Measurements from ENCODE around the gene CNTNAP2. TPM values are rescaled to one million over a fixed set of nuclear protein-coding genes. Genes with fewer than 3 reads are reported as not detected.

Gene CNTNAP2
- polyA plus RNA-seq, 1 donor = 6.1 TPM

DNA sequence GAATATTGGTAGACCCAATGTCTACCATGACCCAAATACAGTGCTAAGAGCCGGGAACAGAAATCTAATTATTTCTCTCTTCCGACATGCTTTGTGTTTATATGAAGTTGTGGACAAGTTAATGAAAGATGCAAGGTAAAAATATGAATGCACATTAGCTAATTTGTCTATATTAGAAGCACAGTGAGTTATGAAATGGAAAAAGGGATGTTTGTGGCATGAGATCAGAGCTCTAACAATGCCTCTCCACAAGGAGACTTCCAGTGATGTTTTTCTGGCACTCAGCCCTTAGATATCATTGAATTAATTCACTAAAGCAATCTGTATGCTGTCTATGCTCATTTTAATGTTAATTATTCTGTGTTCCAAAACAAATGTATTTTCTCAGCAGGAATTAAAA lies 897.2 kb downstream of the CNTNAP2 start:
- no peak for DNase-seq (ENCODE audit: low read depth)

DNA sequence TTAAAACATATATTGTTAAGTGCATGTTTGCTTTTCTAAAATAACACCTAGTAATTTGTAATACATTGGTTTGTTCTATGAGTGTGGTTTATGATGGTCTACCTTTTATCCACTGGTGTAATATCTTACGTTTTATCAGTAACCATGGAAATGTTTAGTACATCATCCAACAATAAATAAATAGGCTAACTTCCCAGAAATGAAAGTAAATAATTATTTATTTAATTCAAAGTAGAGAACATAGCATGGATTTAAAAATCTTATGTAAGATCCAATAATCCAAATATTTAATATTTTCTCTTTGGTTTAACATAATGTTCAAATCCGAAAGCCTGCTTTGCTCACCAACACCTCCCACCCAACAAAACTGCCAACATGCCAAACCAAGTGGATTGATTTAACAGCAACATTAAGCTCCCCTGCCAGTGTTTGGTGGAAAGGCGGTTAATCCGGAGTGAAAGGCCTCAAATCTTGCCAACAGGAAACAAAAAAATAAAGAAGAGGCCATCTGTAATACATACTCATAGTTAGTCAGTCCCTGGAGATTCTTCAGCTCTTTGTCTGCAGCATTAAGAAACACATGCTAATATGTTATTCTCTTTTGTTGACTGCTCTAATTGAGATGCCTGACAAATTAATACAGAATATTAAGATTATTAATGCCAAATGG lies 897.8 kb downstream of the CNTNAP2 start:
- no peak for DNase-seq (ENCODE audit: low read depth)

DNA sequence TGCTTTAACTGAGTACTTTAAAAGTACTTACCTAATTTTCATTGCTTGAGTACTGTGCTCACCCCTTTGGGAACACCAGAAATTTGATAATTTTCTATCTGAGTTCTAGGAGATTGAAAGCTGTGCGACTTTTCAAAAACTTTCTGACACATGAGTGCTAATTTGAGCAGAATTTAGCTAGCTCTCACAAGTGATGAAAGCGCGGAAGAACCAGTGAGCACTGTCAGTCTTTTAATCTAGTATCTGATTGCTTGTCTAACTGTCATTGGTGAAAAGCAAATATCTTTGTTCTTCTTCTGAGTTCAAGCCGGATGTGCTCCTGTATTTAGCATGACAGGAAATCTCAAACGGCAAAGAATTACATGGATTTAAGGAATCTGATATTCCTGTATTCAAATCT lies 899.4 kb downstream of the CNTNAP2 start:
- DNase-seq (ENCODE audit: low read depth) = no peak

DNA sequence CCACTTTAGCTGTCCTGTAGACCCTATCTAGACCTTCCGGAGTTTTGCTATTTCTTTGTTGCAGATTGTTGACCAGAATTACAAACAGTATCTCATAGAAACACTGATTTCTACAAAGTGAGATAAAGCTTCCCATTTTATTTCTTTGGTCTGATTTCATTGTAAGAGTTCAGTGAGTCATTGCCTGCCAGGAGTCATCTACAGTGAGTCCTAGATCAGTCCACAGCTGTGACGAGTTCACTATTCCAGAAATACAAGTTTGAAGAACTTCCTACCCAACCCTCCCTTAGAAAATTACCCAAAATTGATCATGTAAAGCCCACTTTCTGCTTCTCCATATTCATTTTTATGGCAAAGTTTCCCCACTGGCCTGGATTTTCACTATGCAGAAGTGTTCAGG lies 905.5 kb downstream of the CNTNAP2 start:
- no peak for DNase-seq (ENCODE audit: low read depth)

DNA sequence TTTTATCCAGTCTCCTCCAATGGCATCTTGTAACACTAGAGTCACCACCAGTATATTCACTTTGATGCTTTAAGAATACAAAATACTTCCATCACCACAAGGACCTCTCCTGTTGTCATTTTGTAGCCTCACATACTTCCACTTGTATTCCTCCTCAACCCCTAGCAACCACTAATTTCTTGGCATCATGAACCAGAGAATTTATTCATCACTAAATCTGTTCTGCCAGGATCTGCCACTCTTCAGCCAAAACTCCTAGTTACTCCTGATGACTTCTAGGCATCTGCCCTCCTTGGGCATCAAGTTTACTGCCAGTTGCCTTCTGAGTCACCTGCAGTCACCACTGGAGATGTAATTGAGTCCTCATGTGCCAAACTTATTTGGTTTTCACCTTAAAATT lies 906.8 kb downstream of the CNTNAP2 start:
- no peak for DNase-seq (ENCODE audit: low read depth)

DNA sequence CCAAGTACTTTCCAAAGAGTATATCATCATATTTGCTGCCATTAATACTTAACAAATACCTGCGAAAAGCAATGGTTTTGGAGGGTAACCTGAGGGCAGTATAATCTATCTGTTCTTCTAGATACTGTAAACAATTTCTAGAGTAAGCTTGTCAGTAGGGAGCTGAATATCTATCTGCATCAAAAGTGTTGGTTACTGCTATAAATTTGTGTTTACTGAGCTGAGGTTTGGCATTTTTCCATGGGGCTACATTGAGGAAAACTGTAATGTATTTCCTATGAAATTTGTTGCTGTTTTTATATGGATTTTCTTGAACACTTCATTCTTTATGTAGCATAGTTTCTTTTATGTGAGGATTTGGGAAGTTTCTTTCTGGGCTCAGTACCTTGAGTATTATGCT lies 913.4 kb downstream of the CNTNAP2 start:
- DNase-seq (ENCODE audit: low read depth) = no peak

DNA sequence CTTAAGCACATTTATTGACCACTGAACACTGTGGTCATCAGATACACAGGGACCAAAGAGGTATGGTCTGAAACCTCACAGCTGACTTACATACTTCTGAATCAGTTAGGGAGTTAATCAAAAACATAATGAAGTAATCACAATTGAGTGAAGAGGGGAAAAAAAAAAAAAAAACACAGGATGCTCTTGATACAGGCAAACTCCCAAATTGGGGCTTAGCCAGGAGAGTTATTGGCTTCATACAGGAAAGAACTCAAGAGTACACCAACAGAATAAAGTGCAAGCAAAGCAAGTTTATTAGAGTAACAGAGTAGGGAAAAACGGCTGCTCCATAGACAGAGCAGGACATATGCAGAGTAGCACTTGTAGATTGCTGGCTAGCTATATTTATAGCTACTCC lies 917.0 kb downstream of the CNTNAP2 start:
- peak; percentile 77 for DNase-seq (ENCODE audit: low read depth)

DNA sequence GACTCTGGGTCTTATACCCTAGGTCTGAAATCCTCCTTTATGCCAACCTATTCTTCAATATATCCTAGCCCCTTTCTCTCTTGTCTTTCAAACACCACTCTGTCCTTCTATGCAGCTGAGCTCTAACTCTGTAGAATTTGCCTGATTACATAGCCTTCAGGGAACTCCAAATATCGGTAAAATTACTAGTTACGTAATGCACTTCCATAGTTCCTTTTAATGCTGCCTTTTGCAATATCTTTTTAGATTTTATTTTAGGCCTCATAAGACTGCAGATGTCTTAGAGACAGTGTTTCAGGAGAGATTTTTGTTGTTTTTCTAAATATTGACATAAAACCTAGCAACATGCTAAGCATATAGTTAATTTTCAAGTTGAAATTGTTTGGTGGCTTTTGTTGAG lies 924.8 kb downstream of the CNTNAP2 start:
- no peak for DNase-seq (ENCODE audit: low read depth)

DNA sequence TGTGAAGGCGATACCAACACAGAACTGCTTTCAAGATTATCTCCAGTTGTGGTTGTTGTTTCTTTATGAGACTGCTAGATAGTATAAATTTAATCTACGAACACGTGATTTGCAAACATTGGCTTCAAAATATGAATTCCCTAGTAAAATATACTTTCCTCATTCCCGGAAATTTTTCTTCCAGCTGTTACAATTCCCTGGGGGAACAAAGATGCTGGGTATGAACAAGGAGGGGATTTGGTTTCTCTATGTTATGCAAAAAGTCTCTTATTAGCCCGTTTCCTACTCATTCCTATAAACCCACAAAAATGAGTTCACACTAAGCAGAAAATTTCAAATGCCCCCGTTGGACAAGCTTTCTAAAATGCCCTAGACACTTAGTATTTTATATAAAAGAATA lies 928.3 kb downstream of the CNTNAP2 start:
- DNase-seq (ENCODE audit: low read depth) = no peak

DNA sequence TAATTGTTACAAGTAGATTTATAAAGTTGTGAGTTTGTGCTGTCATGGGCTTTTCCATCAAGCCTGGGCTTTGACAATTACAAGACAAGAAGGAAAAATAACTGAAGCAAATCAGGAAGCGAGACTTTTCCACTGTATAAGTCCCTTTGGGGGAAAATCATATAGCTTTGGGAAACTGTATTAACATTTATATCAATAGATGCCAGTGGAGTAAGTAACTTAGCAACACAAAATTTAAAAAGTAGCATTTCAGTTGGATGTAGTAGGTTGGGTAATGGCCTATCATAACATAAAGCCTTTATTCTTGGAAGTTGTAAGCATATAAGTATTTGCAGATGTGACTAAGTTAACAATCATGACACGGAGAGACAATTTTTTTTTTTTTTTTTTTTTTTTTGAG lies 931.1 kb downstream of the CNTNAP2 start:
- DNase-seq (ENCODE audit: low read depth) = no peak

DNA sequence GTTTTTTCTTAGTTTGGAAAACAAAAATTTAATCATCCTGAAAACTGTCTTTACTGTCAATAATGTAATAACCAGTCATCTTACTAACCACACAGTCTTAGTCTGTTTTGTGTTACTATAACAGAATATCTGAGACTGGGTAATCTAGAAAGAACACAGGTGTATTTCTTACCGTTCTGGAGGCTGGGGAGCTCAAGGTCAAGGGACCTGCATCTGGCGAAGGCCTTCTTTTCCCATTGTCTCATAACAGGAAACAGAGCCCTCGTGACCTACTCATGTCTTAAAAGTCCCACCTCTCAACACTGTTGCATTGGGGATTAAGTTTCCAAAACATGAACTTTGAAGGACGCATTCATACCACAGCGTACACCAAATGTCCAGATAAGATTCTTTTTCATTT lies 932.3 kb downstream of the CNTNAP2 start:
- no peak for DNase-seq (ENCODE audit: low read depth)

DNA sequence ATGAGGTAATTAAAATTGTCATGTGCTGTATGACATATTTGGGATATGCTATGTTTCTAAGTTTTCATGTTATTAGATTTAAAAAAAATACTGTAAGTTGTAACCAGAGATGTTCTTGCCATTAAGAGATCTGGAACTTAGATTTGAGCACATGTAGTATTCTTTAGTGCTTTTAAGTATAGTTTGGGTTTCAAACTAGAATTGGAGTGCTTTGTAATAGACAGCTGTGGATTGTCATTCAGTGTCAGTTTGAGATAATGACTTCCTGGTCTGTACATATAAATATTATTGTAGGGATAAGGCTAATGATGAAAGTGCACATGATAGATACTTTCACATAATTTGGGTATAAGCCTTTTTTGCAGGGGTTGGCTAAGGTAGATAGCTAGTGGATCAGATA lies 936.2 kb downstream of the CNTNAP2 start:
- DNase-seq (ENCODE audit: low read depth) = no peak

DNA sequence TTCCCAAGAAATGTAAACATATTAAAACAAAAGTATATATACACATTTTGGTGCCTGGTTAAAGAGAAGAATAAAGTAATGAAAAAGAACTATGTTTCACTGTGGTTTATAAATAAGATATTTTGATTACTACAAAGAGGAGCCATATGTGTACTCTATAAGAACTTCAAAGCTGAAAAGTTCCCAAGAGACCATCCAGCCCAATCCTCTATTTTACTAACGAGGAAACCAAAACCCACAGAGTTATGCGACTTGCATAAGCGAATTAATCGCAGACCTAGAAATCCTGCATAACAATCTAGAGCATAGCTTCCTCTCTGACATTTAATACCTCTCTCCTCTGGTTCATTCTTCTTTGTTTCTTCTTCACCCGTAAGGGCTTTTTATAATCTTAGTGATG lies 937.1 kb downstream of the CNTNAP2 start:
- no peak for DNase-seq (ENCODE audit: low read depth)

DNA sequence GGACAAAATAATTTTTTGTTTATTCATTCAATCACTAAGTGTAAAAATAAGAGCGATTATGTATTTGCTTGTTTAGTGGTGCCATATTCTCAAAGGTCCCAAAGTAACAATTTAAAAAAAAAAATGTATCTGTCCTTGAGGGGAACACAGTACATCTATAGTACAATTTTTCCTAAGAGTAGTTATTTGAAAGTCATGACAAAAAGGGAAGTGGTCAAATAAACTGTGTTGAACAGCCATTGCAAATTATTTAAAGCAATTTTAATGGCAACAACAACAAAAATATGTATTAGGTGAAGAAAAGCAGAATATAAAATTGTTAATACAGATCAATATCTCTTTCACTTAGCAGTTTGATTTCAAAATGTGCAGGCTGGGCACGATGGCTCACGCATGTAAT lies 943.5 kb downstream of the CNTNAP2 start:
- DNase-seq (ENCODE audit: low read depth) = no peak

DNA sequence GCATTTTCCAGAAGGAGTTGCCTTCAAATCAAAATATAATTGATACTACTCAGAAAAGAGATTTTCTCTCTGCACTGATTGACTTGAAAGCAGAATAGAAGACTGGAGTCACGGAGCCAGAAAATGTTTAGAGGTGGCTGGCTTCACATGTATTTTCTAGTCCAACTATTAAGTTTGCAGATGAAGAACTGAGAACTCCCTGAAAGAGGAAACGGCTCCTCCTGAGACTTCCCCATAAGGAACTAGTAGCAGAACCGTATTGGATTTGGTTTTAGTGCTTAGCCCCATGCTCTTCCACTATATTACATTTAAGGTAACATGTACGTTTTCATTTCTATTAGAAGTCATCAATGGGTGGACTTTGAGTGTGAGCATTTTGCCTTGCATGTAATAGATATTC lies 946.3 kb downstream of the CNTNAP2 start:
- no peak for DNase-seq (ENCODE audit: low read depth)

DNA sequence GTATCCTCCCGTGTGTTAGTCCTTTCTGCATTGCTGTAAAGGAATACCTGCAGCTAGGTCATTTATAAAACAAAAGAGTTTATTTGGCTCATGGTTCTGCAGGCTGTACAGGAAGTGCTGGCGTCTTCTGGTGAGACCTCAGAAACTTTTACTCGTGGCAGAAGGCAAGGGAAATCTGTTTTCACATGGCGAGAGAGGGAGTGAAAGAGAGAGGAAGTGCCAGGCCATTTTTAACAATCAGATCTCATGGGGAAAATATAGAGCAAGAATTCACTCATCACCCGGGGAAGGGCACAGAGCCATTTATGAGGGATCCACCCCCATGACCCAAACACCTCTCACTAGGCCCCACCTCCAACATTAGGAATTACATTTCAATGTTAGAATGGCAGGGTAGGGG lies 952.2 kb downstream of the CNTNAP2 start:
- DNase-seq (ENCODE audit: low read depth) = no peak

DNA sequence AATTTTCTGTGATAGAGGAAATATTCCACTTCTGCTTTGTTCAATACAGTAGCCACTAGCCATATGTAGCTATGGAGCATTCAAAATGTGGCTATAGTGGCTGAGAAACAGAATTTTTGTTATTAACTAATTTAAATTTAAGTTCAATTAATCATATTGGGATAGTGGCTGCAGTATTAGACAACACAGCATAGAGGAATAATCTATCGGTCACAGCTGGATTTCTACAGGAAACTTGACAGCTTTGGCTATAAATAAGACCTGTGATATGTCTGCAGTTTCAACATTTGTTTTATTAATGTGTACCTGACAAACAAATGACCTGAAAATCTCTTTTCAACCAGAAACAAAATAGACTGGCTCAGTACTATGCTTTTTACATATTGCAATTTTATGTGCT lies 953.2 kb downstream of the CNTNAP2 start:
- no peak for DNase-seq (ENCODE audit: low read depth)

DNA sequence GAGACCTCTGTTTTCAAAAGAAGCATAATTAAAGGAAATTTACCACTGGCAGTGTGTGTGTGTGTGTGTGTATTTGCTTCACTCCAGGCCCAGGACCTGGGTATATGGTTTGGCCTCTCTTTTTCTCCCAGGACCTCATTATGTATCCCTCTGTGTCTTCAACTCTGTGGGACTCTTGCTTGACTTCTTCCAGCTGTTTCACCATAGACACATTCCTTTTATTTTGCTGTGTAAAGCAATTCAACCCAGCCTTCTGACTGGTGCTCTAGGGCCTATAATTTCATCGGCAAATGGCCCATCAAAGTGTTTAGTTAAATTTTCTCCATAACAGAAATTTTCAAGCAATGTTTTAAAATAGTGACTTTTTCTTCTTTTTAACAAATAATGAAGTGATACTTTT lies 954.3 kb downstream of the CNTNAP2 start:
- no peak for DNase-seq (ENCODE audit: low read depth)

DNA sequence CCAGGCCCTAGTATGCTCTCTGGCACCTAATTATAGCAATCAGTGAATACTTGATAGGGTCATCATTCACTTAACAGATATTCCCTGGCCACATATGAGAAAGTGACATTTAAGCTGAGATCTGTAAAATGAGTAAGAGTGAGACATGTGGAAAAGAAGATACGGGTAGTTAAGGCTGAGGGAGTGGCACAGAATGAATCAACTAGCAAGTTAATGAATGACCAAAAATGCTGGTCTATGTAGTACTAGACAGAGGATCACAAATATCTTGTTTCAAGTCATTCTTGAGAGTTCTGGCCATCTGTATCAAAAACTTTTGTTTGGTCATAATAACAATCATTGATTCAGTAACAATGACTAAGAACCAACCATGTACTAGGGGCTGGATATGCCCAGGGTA lies 954.9 kb downstream of the CNTNAP2 start:
- no peak for DNase-seq (ENCODE audit: low read depth)

DNA sequence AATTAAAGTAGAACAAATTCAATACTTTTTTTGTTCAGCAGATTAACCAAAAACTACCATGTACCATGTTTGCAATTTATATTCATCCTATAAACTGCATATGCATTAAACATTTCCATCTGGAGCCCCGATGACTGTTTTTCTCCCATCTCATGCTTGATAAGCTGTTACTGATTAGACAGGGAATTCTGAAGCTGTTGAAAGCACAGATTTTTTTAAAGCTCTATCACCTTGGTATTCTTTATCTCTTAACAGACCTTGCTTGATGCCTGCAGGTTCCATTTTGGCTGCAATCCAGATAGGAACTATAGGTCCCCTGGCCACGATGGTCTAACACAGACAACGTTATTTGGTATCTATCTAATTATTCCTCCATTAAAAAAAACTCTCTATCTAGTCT lies 961.7 kb downstream of the CNTNAP2 start:
- no peak for DNase-seq (ENCODE audit: low read depth)

DNA sequence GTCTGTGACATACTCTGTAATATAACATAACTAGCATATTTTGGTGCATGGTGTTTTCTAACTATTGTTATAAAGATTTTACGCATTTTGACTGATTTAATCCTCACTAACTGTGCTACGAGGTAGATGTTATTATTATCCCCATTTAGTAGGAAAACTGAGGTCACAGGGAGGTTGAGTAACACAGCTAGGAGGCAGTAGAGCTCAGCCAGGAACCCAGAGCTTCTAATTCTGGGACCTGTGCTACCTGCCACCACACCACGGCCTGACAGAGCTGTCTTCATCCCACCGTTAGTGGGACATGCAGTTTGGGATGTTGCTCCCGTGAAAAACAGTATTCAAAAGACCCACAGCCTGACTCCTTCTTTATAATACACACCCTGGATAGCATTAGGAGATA lies 962.5 kb downstream of the CNTNAP2 start:
- no peak for DNase-seq (ENCODE audit: low read depth)

DNA sequence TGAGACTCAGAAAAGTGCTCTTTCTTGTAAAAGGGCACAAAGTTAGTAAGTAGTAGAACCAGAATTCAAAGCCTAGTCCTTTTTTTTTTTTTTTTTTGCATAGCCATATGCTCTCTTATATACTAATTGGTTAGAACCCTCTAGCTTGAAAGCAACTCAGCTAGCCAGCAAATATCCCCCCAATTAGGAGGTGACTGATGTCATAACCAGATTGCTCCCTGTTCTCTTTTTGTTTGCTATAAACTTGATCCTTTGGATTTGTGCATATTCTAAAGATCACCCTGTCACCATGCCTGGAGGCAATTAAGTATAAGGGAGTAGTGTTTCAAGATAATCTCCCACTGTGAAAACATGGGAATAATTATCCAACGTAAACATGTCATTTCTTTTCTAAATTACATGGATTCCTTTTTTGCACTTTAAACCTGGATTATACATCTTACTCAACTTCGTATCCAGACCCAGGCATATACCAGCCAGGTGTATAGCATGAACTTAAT lies 963.4 kb downstream of the CNTNAP2 start:
- DNase-seq (ENCODE audit: low read depth) = no peak

DNA sequence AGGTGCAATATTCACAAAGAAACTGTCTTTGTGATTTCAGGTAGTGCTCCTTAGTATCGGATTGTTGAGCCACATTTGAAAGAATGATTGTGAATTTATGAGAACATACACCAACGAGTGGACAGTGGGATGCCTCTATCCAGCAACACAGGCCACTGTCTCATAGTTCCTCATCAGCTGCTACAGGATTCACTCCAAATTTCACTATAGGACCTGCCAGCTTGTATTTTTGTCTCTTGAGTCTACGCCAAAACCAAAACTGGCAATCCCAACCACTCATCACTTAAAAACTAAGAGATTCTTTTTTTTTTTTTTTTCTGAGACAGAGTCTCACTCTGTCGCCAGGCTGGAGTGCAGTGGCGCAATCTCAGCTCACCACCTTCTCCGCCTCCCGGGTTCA lies 964.5 kb downstream of the CNTNAP2 start:
- no peak for DNase-seq (ENCODE audit: low read depth)

DNA sequence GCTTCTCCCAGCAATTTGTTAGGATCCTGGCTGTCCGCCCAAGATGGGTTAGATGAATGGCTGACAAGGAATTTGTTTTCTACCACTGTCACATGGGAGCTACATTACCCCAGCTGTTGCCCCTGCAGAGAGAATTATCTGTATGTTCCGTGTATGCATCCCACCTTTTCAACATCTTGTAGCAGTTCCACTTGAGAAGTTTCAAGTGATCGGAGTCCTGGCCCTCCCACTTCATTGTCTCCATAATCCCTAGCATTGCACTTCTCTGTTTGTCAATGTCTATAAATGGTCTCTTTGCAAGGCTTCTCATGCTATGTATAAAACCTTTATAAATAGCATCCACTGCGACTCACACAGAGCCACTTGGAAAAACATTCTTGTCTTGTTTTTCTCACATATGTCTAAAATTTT lies 972.5 kb downstream of the CNTNAP2 start:
- DNase-seq (ENCODE audit: low read depth) = no peak
